Liver (tissue), 10 donors: ENCODE measurements around the gene PHB1. TPM values are rescaled to one million over a fixed set of nuclear protein-coding genes. Genes with fewer than 3 reads are reported as not detected.
A peak's percentile ranks its signal among the peaks of the same experiment; 100 is the strongest.

Experiments used
- DNase-seq: peaks from one replicate; pipeline ENCODE4 v3.0.0-alpha.2; 2017; ENCODE audit warnings: low spot score
- H3K27ac ChIP-seq, 2 donors: one replicate each; pipeline ENCODE4 v1.7.0; 2013; ENCODE audit warnings: inconsistent platforms in 2 of 2, low read length in 2 of 2, control low read depth in 1 of 2, low read depth in 1 of 2, mild to moderate bottlenecking in 1 of 2
- H3K27me3 ChIP-seq, 4 donors: one replicate each; pipeline versions ENCODE4 v1.6.1 to v1.7.0; 2013; ENCODE audit warnings: low read length in 3 of 4, inconsistent platforms in 1 of 4, mild to moderate bottlenecking in 1 of 4, moderate library complexity in 1 of 4; ENCODE audit not compliant: control insufficient read depth in 4 of 4, insufficient read depth in 4 of 4
- H3K36me3 ChIP-seq, 4 donors: one replicate each; pipeline versions ENCODE4 v1.6.1 to v1.7.0; 2013; ENCODE audit warnings: low read length in 3 of 4, mild to moderate bottlenecking in 3 of 4, low read depth in 1 of 4, moderate library complexity in 1 of 4; ENCODE audit not compliant: control insufficient read depth in 4 of 4, insufficient read depth in 3 of 4
- H3K4me1 ChIP-seq, 4 donors: one replicate each; pipeline versions ENCODE4 v1.6.1 to v1.7.0; 2013; ENCODE audit warnings: low read length in 3 of 4, mild to moderate bottlenecking in 3 of 4, moderate library complexity in 1 of 4; ENCODE audit not compliant: control insufficient read depth in 4 of 4, insufficient read depth in 4 of 4
- H3K4me3 ChIP-seq, 3 donors: one replicate each; pipeline versions ENCODE4 v1.6.1 to v1.7.0; 2013; ENCODE audit warnings: low read length in 3 of 3, control low read depth in 1 of 3, low read depth in 1 of 3, mild to moderate bottlenecking in 1 of 3
- H3K9ac ChIP-seq, 2 donors: one replicate each; pipeline ENCODE4 v1.7.0; 2013; ENCODE audit warnings: low read length in 2 of 2, mild to moderate bottlenecking in 2 of 2, moderate library complexity in 2 of 2, control low read depth in 1 of 2, low read depth in 1 of 2
- H3K9me3 ChIP-seq, 4 donors: one replicate each; pipeline versions ENCODE4 v1.6.1 to v1.7.0; 2013; ENCODE audit warnings: low read length in 3 of 4; ENCODE audit not compliant: control insufficient read depth in 4 of 4
- EGR1 ChIP-seq, 2 donors: IDR thresholded peaks; 2 replicates each; pipeline ENCODE4 v1.6.1; 2016 to 2018; ENCODE audit warnings: antibody characterized with exemption in 2 of 2, low read depth in 2 of 2
- FOXA1 ChIP-seq: IDR thresholded peaks from 2 replicates; pipeline ENCODE4 v1.6.1; 2016; ENCODE audit warnings: antibody characterized with exemption
- GABPA ChIP-seq, 2 donors: IDR thresholded peaks in 1 of 2; conservative IDR thresholded peaks in 1 of 2; 2 replicates each; pipeline ENCODE4 v1.6.1; 2016; ENCODE audit warnings: antibody characterized with exemption in 2 of 2, mild to moderate bottlenecking in 1 of 2, moderate library complexity in 1 of 2
- HNF4A ChIP-seq, 2 donors: conservative IDR thresholded peaks; 2 replicates each; pipeline ENCODE4 v1.6.1; 2016; ENCODE audit warnings: antibody characterized with exemption in 2 of 2, mild to moderate bottlenecking in 2 of 2
- HNF4G ChIP-seq: IDR thresholded peaks from 2 replicates; pipeline ENCODE4 v1.6.1; 2016; ENCODE audit warnings: antibody characterized with exemption
- NR2F2 ChIP-seq: IDR thresholded peaks from 2 replicates; pipeline ENCODE4 v1.6.1; 2016; ENCODE audit warnings: antibody characterized with exemption
- RAD21 ChIP-seq, 2 donors: IDR thresholded peaks; 2 replicates each; pipeline ENCODE4 v1.6.1; 2016; ENCODE audit warnings: antibody characterized with exemption in 2 of 2, mild to moderate bottlenecking in 2 of 2
- RXRA ChIP-seq, 2 donors: IDR thresholded peaks; 2 replicates each; pipeline ENCODE4 v1.6.1; 2017 to 2018; ENCODE audit warnings: antibody characterized with exemption in 2 of 2, mild to moderate bottlenecking in 1 of 2
- SP1 ChIP-seq: IDR thresholded peaks from 2 replicates; pipeline ENCODE4 v1.6.1; 2018; ENCODE audit warnings: antibody characterized with exemption, mild to moderate bottlenecking
- TAF1 ChIP-seq: conservative IDR thresholded peaks from 2 replicates; pipeline ENCODE4 v1.6.1; 2016; ENCODE audit warnings: antibody characterized with exemption, mild to moderate bottlenecking
- WGBS: extraction: QIAGEN DNeasy Blood & Tissue Kit; methylation state at CpG from one replicate; pipeline ENCODE4 v1.1.7; 2013; 5-methylcytosine and 5-hydroxymethylcytosine counted together
- polyA plus RNA-seq, 2 donors: library from polyadenylated mRNA; stranded (reverse) in 1 of 2; unstranded in 1 of 2; fragments of 200-250 nt in 1 of 2; fragments of >200 nt in 1 of 2; fragmentation: Nextera tagmentation in 1 of 2; extraction: Ambion mirVana in 1 of 2; gene quantifications; one replicate each; pipeline versions ENCODE4 v1.2.1 to v1.2.3, GENCODE V29; 2013 to 2015
- small RNA-seq: library from RNA; depleted of rRNA; stranded (forward); fragments of <200 nt; gene quantifications from one replicate; pipeline ENCODE3, GENCODE V24; 2014
- total RNA-seq, 2 donors: library from RNA; depleted of rRNA; stranded (reverse); fragments of >200 nt; gene quantifications; one replicate each; pipeline ENCODE4 v1.2.3, GENCODE V29; 2014
- TF ChIP-seq, protein P1 (sequence below): IDR thresholded peaks from 2 replicates; pipeline ENCODE4 v1.6.1; 2016; ENCODE audit warnings: antibody characterized with exemption
- TF ChIP-seq, protein P2 (sequence below): IDR thresholded peaks from 2 replicates; pipeline ENCODE4 v1.6.1; 2016; ENCODE audit warnings: antibody characterized with exemption
- TF ChIP-seq, protein P3 (sequence below): IDR thresholded peaks from 2 replicates; pipeline ENCODE4 v1.6.1; 2016; ENCODE audit warnings: antibody characterized with exemption, mild to moderate bottlenecking
- TF ChIP-seq, protein P4 (sequence below): IDR thresholded peaks from 2 replicates; pipeline ENCODE4 v1.6.1; 2016; ENCODE audit warnings: antibody characterized with exemption
- donor health status: healthy.
- donor health status: healthy.
- donor health status: healthy.
- donor health status: healthy.
- donor health status: healthy.

Gene PHB1
- total and polyA plus RNA-seq, 4 donors, result 52.5 to 149 (median 98.5) TPM

DNA sequence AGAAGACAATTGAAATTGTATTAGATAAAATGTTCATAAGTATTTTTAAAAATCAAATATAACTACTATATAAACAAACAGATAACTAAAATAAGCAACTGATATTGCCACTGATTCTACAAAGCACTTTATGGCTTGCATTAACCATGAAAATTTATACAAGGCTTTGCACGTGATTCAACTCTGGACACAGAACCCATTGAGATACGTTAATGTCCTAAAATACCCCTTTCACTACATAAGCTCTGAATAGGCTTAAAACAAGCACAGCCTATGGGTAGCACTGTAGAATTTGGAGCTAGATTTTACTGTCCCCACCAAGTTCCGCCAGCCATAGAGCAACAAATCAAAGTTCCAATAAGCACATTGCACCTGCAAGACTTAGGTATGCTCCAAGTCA is 57.2 kb downstream of the PHB1 start:
- TF ChIP-seq, protein P1, sequence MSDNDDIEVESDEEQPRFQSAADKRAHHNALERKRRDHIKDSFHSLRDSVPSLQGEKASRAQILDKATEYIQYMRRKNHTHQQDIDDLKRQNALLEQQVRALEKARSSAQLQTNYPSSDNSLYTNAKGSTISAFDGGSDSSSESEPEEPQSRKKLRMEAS, result no peak
- TF ChIP-seq HNF4A (conservative IDR thresholded peaks at IDR 0.05), result peak; percentile 20 to 26

DNA sequence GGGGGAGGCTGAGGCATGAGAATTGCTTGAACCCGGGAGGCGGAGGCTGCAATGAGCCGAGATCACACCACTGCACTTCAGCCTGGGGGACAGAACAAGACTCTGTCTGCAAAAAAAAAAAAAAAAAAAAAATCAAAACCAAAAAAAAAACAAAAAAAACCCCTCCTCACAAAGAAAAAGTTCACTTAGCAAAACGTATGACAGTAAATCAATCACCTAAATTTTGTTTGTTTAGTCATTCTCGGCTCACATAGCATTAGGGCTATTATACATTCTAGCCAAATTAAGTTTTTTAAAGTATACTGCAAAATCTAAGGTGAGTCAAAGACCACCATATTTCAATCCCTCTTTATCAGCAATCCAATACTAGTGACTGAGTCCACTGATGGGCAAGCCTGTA is 58.4 kb downstream of the PHB1 start:
- no peak overlapping the region for H3K27ac ChIP-seq
- TF ChIP-seq EGR1 (IDR thresholded peaks at IDR 0.05; ENCODE audit: low read depth in 2 of 2) (no peak), RXRA (IDR thresholded peaks at IDR 0.05) (no peak), FOXA1 (no peak), HNF4A (conservative IDR thresholded peaks at IDR 0.05) (no peak), TAF1 (no peak), SP1 (no peak), NR2F2 (no peak), GABPA (IDR thresholded peaks at IDR 0.05 in 1 of 2, conservative IDR thresholded peaks at IDR 0.05 in 1 of 2) (no peak), HNF4G (no peak), RAD21 (IDR thresholded peaks at IDR 0.05) (no peak)
- TF ChIP-seq, protein P2, sequence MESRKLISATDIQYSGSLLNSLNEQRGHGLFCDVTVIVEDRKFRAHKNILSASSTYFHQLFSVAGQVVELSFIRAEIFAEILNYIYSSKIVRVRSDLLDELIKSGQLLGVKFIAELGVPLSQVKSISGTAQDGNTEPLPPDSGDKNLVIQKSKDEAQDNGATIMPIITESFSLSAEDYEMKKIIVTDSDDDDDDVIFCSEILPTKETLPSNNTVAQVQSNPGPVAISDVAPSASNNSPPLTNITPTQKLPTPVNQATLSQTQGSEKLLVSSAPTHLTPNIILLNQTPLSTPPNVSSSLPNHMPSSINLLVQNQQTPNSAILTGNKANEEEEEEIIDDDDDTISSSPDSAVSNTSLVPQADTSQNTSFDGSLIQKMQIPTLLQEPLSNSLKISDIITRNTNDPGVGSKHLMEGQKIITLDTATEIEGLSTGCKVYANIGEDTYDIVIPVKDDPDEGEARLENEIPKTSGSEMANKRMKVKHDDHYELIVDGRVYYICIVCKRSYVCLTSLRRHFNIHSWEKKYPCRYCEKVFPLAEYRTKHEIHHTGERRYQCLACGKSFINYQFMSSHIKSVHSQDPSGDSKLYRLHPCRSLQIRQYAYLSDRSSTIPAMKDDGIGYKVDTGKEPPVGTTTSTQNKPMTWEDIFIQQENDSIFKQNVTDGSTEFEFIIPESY, result no peak
- TF ChIP-seq, protein P1, result no peak
- TF ChIP-seq, protein P3, sequence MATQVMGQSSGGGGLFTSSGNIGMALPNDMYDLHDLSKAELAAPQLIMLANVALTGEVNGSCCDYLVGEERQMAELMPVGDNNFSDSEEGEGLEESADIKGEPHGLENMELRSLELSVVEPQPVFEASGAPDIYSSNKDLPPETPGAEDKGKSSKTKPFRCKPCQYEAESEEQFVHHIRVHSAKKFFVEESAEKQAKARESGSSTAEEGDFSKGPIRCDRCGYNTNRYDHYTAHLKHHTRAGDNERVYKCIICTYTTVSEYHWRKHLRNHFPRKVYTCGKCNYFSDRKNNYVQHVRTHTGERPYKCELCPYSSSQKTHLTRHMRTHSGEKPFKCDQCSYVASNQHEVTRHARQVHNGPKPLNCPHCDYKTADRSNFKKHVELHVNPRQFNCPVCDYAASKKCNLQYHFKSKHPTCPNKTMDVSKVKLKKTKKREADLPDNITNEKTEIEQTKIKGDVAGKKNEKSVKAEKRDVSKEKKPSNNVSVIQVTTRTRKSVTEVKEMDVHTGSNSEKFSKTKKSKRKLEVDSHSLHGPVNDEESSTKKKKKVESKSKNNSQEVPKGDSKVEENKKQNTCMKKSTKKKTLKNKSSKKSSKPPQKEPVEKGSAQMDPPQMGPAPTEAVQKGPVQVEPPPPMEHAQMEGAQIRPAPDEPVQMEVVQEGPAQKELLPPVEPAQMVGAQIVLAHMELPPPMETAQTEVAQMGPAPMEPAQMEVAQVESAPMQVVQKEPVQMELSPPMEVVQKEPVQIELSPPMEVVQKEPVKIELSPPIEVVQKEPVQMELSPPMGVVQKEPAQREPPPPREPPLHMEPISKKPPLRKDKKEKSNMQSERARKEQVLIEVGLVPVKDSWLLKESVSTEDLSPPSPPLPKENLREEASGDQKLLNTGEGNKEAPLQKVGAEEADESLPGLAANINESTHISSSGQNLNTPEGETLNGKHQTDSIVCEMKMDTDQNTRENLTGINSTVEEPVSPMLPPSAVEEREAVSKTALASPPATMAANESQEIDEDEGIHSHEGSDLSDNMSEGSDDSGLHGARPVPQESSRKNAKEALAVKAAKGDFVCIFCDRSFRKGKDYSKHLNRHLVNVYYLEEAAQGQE, result no peak
- TF ChIP-seq, protein P4, sequence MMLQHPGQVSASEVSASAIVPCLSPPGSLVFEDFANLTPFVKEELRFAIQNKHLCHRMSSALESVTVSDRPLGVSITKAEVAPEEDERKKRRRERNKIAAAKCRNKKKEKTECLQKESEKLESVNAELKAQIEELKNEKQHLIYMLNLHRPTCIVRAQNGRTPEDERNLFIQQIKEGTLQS, result no peak
- H3K4me3 ChIP-seq, result no peak overlapping the region
- H3K4me1 ChIP-seq, result peaks cover 10 to 70% (median 41%) of the 10 kb centered on the region in 4 donors
- WGBS, result 78% methylated on average over 5 of the region's 5 CpGs
- H3K27me3 ChIP-seq, result no peaks in the 10 kb centered on the region
- H3K36me3 ChIP-seq, result no peaks in the 10 kb centered on the region
- no peaks in the 10 kb centered on the region for H3K9me3 ChIP-seq
- H3K9ac ChIP-seq, result no peak overlapping the region
- no peak for DNase-seq

More for the DNA sequence above, 57.2 kb downstream of the PHB1 start:
- Histone ChIP-seq H3K27me3 (no peaks in the 10 kb centered on the region), H3K27ac (no peak overlapping the region), H3K4me1 (peaks cover 10 to 63% (median 40%) of the 10 kb centered on the region in 4 donors), H3K4me3 (no peak overlapping the region), H3K9me3 (no peaks in the 10 kb centered on the region), H3K36me3 (no peaks in the 10 kb centered on the region), H3K9ac (no peak overlapping the region)
- DNase-seq, result no peak
- 26% methylated on average over 3 of the region's 3 CpGs for WGBS

Small RNAs within 50 kb of the gene (small RNA-seq; reads per million reads assigned to genes)
- gene RF00019, result not detected

Other genes with a start within 250 kb of the PHB1 start
- 1 to 10 TPM in 1 of 2 donors, under 1 TPM in 1; 0.23 to 1.1 TPM for gene GNGT2, start 204.3 kb downstream of the PHB1 start, total RNA-seq
- gene GNGT2, start 204.3 kb downstream of the PHB1 start, polyA plus RNA-seq, result 1 to 10 TPM; 1.2 to 2.2 TPM
- gene ABI3, start 204.2 kb downstream of the PHB1 start, total RNA-seq, result 1 to 10 TPM; 4.9 to 8.8 TPM
- 1 to 10 TPM; 4.7 to 6.0 TPM for gene ABI3, start 204.2 kb downstream of the PHB1 start, polyA plus RNA-seq
- gene PHOSPHO1, start 184.1 kb downstream of the PHB1 start, total RNA-seq, result 10 to 100 TPM in 1 of 2 donors, under 1 TPM in 1; 0.42 to 99.4 TPM
- gene PHOSPHO1, start 184.1 kb downstream of the PHB1 start, polyA plus RNA-seq, result under 1 TPM; 0.22 to 0.38 TPM
- gene ZNF652, start 52.6 kb downstream of the PHB1 start, total RNA-seq, result 10 to 100 TPM; 13.1 to 23.1 TPM
- gene ZNF652, start 52.6 kb downstream of the PHB1 start, polyA plus RNA-seq, result 10 to 100 TPM in 1 of 2 donors, 1 to 10 TPM in 1; 5.3 to 21.9 TPM
- gene NGFR, start 80.4 kb upstream of the PHB1 start, total RNA-seq, result 10 to 100 TPM; 10.7 to 11.0 TPM
- 10 to 100 TPM in 1 of 2 donors, 1 to 10 TPM in 1; 6.9 to 10.3 TPM for gene NGFR, start 80.4 kb upstream of the PHB1 start, polyA plus RNA-seq
- gene NXPH3, start 161.0 kb upstream of the PHB1 start, total RNA-seq, result under 1 TPM in 1 of 2 donors, not detected in 1; 0.17 TPM
- under 1 TPM in 1 of 2 donors, not detected in 1; 0.22 TPM for gene NXPH3, start 161.0 kb upstream of the PHB1 start, polyA plus RNA-seq